A549 (cell line): ENCODE data around the gene CADM2. TPM values are rescaled to one million over a fixed set of nuclear protein-coding genes. Genes with fewer than 3 reads are reported as not detected.

Experiments
- ATAC-seq, 2 experiments: fragments of 200-7000 bp in 1 of 2; fragments of >200 bp in 1 of 2; cut with Nextera tagmentation in 1 of 2; cut with Tn5 transposase in 1 of 2; 3 replicates each; pipeline versions ENCODE4 v1.8.0 to v1.9.1; 2018 to 2020; ENCODE audit warnings: mild to moderate bottlenecking in 1 of 2, moderate library complexity in 1 of 2
- CTCF ChIA-PET: fragments of 300-600 bp; sonication (Branson Sonifier 250); formaldehyde crosslinking; extraction: SDS; loops from one replicate; lab custom pipeline; 2021; ENCODE audit warnings: antibody characterized with exemption, inconsistent platforms; lab: Yijun Ruan, JAX
- POLR2A ChIA-PET: fragments of 350-600 bp; formaldehyde crosslinking; extraction: SDS; loops from one replicate; lab custom pipeline; 2021; ENCODE audit warnings: antibody characterized with exemption, inconsistent platforms; lab: Yijun Ruan, JAX
- DNase-seq, 2 experiments: peaks; one replicate each; pipeline versions ENCODE4 v3.0.0 to v3.0.0-alpha.2; 2011 to 2016; ENCODE audit warnings: low read depth in 1 of 2, low spot score in 1 of 2
- FAIRE-seq: peaks from 2 replicates; lab custom pipeline; 2011; peaks lifted over from hg19 to GRCh38; lab: Jason Lieb, UNC
- H3K27ac ChIP-seq, 2 experiments: fragments of >200 bp; sonication (Bioruptor Twin); formaldehyde crosslinking; 3 replicates each; pipeline ENCODE4 v1.5.1; 2016 to 2017
- H3K4me1 ChIP-seq: fragments of >200 bp; sonication (Bioruptor Twin); formaldehyde crosslinking; 3 replicates; pipeline ENCODE4 v1.6.1; 2016
- H3K4me2 ChIP-seq: fragments of >200 bp; sonication (Bioruptor Twin); formaldehyde crosslinking; 3 replicates; pipeline ENCODE4 v1.6.1; 2016
- H3K4me3 ChIP-seq: fragments of >200 bp; sonication (Bioruptor Twin); formaldehyde crosslinking; 3 replicates; pipeline ENCODE4 v1.5.1; 2016
- H3K9me3 ChIP-seq: fragments of >200 bp; sonication (Bioruptor Twin); formaldehyde crosslinking; 3 replicates; pipeline ENCODE4 v1.6.1; 2016
- BHLHE40 ChIP-seq: IDR thresholded peaks from 2 replicates; pipeline ENCODE4 v1.6.1; 2012; ENCODE audit warnings: low read depth, low read length, inconsistent platforms
- CEBPB ChIP-seq, 2 experiments: fragments of >200 bp in 1 of 2; sonication (Bioruptor Twin) in 1 of 2; formaldehyde crosslinking in 1 of 2; IDR thresholded peaks; 2 replicates each; pipeline ENCODE4 v1.6.1; 2012 to 2016
- EHF ChIP-seq: fragments of 250-450 bp; sonication (Bioruptor Pico); IDR thresholded peaks from 2 replicates; pipeline ENCODE4 v1.5.0; 2020; ENCODE audit warnings: mild to moderate bottlenecking
- FOSB ChIP-seq: fragments of 250-450 bp; sonication (Bioruptor Pico); IDR thresholded peaks from 2 replicates; pipeline ENCODE4 v1.5.0; 2020; ENCODE audit warnings: mild to moderate bottlenecking, moderate library complexity
- FOXS1 ChIP-seq: fragments of 250-450 bp; sonication (Bioruptor Pico); IDR thresholded peaks from 2 replicates; pipeline ENCODE4 v1.5.0; 2020; ENCODE audit warnings: mild to moderate bottlenecking, moderate library complexity
- HOXA7 ChIP-seq: fragments of 250-450 bp; sonication (Bioruptor Pico); IDR thresholded peaks from 2 replicates; pipeline ENCODE4 v1.5.0; 2020; ENCODE audit warnings: mild to moderate bottlenecking, moderate library complexity
- HOXB13 ChIP-seq: fragments of 250-450 bp; sonication (Bioruptor Pico); IDR thresholded peaks from 2 replicates; pipeline ENCODE4 v1.5.0; 2020; ENCODE audit warnings: low read depth, mild to moderate bottlenecking, moderate library complexity
- JUN ChIP-seq, 2 experiments: fragments of >200 bp; sonication (Bioruptor Twin); formaldehyde crosslinking; IDR thresholded peaks; 2 replicates in 1 of 2; 3 replicates in 1 of 2; pipeline ENCODE4 v1.6.1; 2016 to 2017
- JUNB ChIP-seq: fragments of >200 bp; sonication (Bioruptor Twin); formaldehyde crosslinking; IDR thresholded peaks from 2 replicates; pipeline ENCODE4 v1.6.1; 2016
- KDM5A ChIP-seq: fragments of 200-600 bp; sonication (generic); IDR thresholded peaks from 2 replicates; pipeline ENCODE4 v1.6.1; 2016; ENCODE audit warnings: antibody characterized with exemption, mild to moderate bottlenecking
- MAZ ChIP-seq: fragments of 150-350 bp; IDR thresholded peaks from 2 replicates; pipeline ENCODE4 v1.6.1; 2014; ENCODE audit warnings: antibody characterized with exemption, low read depth, low read length, borderline replicate concordance
- MYC ChIP-seq: IDR thresholded peaks from 2 replicates; pipeline ENCODE4 v1.6.1; 2012; ENCODE audit warnings: mild to moderate bottlenecking, inconsistent platforms, low read length, improper control_type of control experiment, borderline replicate concordance
- NFE2L2 ChIP-seq: fragments of 150-350 bp; conservative IDR thresholded peaks from 2 replicates; pipeline ENCODE4 v1.6.1; 2014; ENCODE audit warnings: low read length
- NPAS2 ChIP-seq: fragments of 250-450 bp; sonication (Bioruptor Pico); IDR thresholded peaks from 2 replicates; pipeline ENCODE4 v1.8.0; 2022; ENCODE audit warnings: mild to moderate bottlenecking, moderate library complexity, borderline replicate concordance
- POLR2AphosphoS2 ChIP-seq: conservative IDR thresholded peaks from 2 replicates; pipeline ENCODE4 v1.6.1; 2012; ENCODE audit warnings: low read length, improper control_type of control experiment, inconsistent platforms
- RAD21 ChIP-seq, 2 experiments: fragments of >200 bp in 1 of 2; sonication (Bioruptor Twin) in 1 of 2; formaldehyde crosslinking in 1 of 2; IDR thresholded peaks in 1 of 2; conservative IDR thresholded peaks in 1 of 2; 2 replicates in 1 of 2; 3 replicates in 1 of 2; pipeline ENCODE4 v1.6.1; 2012 to 2018; ENCODE audit warnings: inconsistent platforms in 1 of 2
- RARB ChIP-seq: fragments of 250-450 bp; sonication (Bioruptor Pico); IDR thresholded peaks from 2 replicates; pipeline ENCODE4 v1.8.0; 2021; ENCODE audit warnings: mild to moderate bottlenecking, moderate library complexity
- RFX5 ChIP-seq: fragments of 450-650 bp; IDR thresholded peaks from 2 replicates; pipeline ENCODE4 v1.7.1; 2014; ENCODE audit warnings: antibody characterized with exemption, mild to moderate bottlenecking, moderate library complexity
- SREBF2 ChIP-seq: fragments of 450-650 bp; IDR thresholded peaks from 2 replicates; pipeline ENCODE4 v1.6.1; 2014; ENCODE audit warnings: mild to moderate bottlenecking, moderate library complexity
- TP53 ChIP-seq: fragments of 250-450 bp; sonication (Bioruptor Pico); IDR thresholded peaks from 2 replicates; pipeline ENCODE4 v1.5.0; 2021; ENCODE audit warnings: mild to moderate bottlenecking, moderate library complexity
- ZC3H11A ChIP-seq: fragments of 450-650 bp; IDR thresholded peaks from 2 replicates; pipeline ENCODE4 v1.6.1; 2014; ENCODE audit warnings: antibody characterized with exemption, mild to moderate bottlenecking
- ZNF302 ChIP-seq: fragments of 250-450 bp; sonication (Bioruptor Pico); IDR thresholded peaks from 2 replicates; pipeline ENCODE4 v1.9.0; 2021; ENCODE audit warnings: inconsistent platforms, mild to moderate bottlenecking, moderate library complexity
- ZSCAN20 ChIP-seq: fragments of 250-450 bp; sonication (Bioruptor Pico); IDR thresholded peaks from 2 replicates; pipeline ENCODE4 v1.8.0; 2022; ENCODE audit warnings: mild to moderate bottlenecking, moderate library complexity
- WGBS: methylation state at CpG from one replicate; pipeline ENCODE4 v1.1.6; 2017; ENCODE audit errors: missing lambda C conversion rate; 5-methylcytosine and 5-hydroxymethylcytosine counted together
- polyA plus RNA-seq, 4 experiments: library from polyadenylated mRNA; depleted of rRNA in 3 of 4; stranded (reverse); fragments of >200 nt; fragmentation: RNase III in 1 of 4; extraction: RNeasy Plus Mini Kit Qiagen cat#74134 plus additional on column Dnase treatment in 1 of 4; gene quantifications; 2 replicates in 3 of 4; 3 replicates in 1 of 4; pipeline ENCODE4 v1.2.3, GENCODE V29; 2011 to 2017
- TF ChIP-seq, protein P1 (sequence below): IDR thresholded peaks from 2 replicates; pipeline ENCODE4 v1.6.1; 2012
- TF ChIP-seq, protein P2 (sequence below): fragments of >200 bp; sonication (Bioruptor Twin); formaldehyde crosslinking; IDR thresholded peaks from 2 replicates; pipeline ENCODE4 v1.6.1; 2016
- TF ChIP-seq, protein P3 (sequence below): fragments of 250-450 bp; sonication (Bioruptor Pico); IDR thresholded peaks from 2 replicates; pipeline ENCODE4 v1.5.0; 2020; ENCODE audit warnings: low read depth, mild to moderate bottlenecking, moderate library complexity
- TF ChIP-seq, protein P4 (sequence below): fragments of >200 bp; sonication (Bioruptor Twin); formaldehyde crosslinking; IDR thresholded peaks from 3 replicates; pipeline ENCODE4 v1.6.1; 2016
- TF ChIP-seq, protein P5 (sequence below): IDR thresholded peaks from 2 replicates; pipeline ENCODE4 v1.6.1; 2012; ENCODE audit warnings: low read depth, borderline replicate concordance
- TF ChIP-seq, protein P6 (sequence below): IDR thresholded peaks from 2 replicates; pipeline ENCODE4 v1.6.1; 2012
- TF ChIP-seq, protein P7 (sequence below): fragments of 250-450 bp; sonication (Bioruptor Pico); IDR thresholded peaks from 2 replicates; pipeline ENCODE4 v1.5.0; 2021; ENCODE audit warnings: mild to moderate bottlenecking, moderate library complexity, borderline replicate concordance

The CADM2 gene
- polyA plus RNA-seq, 2 of the 4 experiments (the other 2 are of a cell fraction), result 0.05 to 0.71 TPM

DNA sequence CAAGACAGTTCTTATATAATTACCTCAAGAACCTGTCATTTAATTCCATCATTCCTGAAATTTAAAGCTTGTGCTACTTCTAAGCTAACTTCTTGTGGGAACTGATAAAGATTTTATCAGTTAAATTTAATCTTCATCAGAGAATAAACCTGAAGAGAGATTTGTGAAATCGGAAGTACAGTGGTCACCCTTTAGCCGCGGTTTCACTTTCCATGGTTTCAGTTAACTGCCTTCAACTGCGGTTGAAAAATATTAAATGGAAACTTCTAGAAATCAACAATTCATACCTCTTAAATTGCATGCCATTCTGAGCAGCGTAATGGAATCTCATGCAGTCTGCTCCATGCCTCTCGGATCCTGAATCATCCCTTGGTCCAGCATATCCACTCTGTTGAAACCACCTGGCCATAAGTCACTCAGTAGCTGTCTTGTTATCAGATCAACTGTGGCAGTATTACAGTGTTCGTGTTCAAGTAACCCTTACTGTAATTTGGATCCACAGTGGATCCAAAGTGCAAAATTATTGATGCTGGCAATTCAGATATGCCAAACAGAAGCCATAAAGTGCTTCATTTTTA is 626.1 kb downstream of the CADM2 start:
- DNase-seq, result no peak
- ATAC-seq, result no peak
- no peak overlapping the region for H3K4me3 ChIP-seq
- 58% methylated on average over 7 of the region's 7 CpGs for WGBS
- no peak overlapping the region for H3K27ac ChIP-seq
- ChIA-PET POLR2A (no interaction called here), CTCF (no interaction called here)
- TF ChIP-seq, protein P1, sequence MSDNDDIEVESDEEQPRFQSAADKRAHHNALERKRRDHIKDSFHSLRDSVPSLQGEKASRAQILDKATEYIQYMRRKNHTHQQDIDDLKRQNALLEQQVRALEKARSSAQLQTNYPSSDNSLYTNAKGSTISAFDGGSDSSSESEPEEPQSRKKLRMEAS, result no peak
- no peak for TF ChIP-seq CEBPB (IDR thresholded peaks at IDR 0.05)
- TF ChIP-seq BHLHE40, result no peak
- TF ChIP-seq ZSCAN20 (CRISPR knock-in tag), result no peak
- TF ChIP-seq, protein P2, sequence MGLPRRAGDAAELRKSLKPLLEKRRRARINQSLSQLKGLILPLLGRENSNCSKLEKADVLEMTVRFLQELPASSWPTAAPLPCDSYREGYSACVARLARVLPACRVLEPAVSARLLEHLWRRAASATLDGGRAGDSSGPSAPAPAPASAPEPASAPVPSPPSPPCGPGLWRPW, result no peak
- no peak for TF ChIP-seq TP53
- no peak for TF ChIP-seq POLR2AphosphoS2
- no peak for TF ChIP-seq KDM5A
- TF ChIP-seq JUNB, result no peak
- no peak for TF ChIP-seq EHF (CRISPR knock-in tag)
- no peak for TF ChIP-seq ZC3H11A
- TF ChIP-seq HOXA7, result no peak
- FAIRE-seq, result no peak
- H3K4me2 ChIP-seq, result no peak overlapping the region
- H3K4me1 ChIP-seq, result no peaks in the 10 kb centered on the region
- no peaks in the 10 kb centered on the region for H3K9me3 ChIP-seq

DNA sequence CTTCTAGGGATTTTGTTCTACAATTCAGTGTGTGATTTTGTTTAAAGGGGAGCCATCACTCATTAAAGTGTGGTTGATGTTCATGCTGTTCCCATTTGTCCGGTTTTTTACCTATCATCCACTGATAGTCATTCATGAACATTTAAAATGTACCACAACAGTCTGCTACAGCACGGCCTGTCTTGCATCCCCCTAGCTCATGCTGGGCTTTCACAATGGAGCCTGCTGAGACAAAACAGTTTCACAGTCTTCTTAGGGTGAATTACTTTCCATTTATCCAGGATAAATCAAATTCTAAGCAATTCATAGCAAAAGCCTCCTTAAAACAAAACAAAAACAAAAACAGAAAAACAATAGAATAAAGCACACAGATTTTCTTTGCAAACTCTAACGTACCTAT is 627.2 kb downstream of the CADM2 start:
- no peak for FAIRE-seq
- WGBS, result 29% methylated on average over 3 of the region's 3 CpGs

DNA sequence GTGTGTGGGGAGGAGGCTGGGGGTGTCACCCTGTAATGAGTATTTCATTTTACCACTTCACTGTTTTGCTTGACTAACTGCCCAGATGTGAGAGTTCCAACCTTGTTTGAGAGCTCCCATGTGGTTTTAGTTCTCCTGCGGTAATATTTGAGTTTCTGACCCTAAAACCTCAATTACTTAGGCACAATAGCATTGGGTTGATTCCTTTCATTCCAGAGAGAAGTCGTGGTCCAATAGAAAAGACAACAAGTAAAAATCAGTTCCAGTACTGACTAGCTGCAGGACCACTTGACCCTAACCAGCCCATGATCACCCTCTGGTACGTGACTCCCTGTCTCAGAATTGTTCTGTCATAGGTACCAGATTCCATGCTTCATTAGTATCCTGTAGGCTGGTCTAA is 630.4 kb downstream of the CADM2 start:
- H3K4me1 ChIP-seq, result no peaks in the 10 kb centered on the region
- DNase-seq, result no peak
- CTCF ChIA-PET, result no interaction called here
- 10% methylated on average over 3 of the region's 3 CpGs for WGBS
- H3K9me3 ChIP-seq, result no peaks in the 10 kb centered on the region
- H3K27ac ChIP-seq, result no peak overlapping the region
- no peak for FAIRE-seq
- no peak for ATAC-seq
- H3K4me2 ChIP-seq, result no peak overlapping the region
- no peak overlapping the region for H3K4me3 ChIP-seq
- POLR2A ChIA-PET, result no interaction called here
- TF ChIP-seq, protein P3, sequence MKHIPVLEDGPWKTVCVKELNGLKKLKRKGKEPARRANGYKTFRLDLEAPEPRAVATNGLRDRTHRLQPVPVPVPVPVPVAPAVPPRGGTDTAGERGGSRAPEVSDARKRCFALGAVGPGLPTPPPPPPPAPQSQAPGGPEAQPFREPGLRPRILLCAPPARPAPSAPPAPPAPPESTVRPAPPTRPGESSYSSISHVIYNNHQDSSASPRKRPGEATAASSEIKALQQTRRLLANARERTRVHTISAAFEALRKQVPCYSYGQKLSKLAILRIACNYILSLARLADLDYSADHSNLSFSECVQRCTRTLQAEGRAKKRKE, result no peak
- TF ChIP-seq RARB (CRISPR knock-in tag), result no peak
- no peak for TF ChIP-seq FOXS1 (CRISPR knock-in tag)
- no peak for TF ChIP-seq HOXB13 (CRISPR knock-in tag)
- TF ChIP-seq JUN (IDR thresholded peaks at IDR 0.05), result no peak
- no peak for TF ChIP-seq SREBF2
- TF ChIP-seq NFE2L2, result no peak
- TF ChIP-seq, protein P4, sequence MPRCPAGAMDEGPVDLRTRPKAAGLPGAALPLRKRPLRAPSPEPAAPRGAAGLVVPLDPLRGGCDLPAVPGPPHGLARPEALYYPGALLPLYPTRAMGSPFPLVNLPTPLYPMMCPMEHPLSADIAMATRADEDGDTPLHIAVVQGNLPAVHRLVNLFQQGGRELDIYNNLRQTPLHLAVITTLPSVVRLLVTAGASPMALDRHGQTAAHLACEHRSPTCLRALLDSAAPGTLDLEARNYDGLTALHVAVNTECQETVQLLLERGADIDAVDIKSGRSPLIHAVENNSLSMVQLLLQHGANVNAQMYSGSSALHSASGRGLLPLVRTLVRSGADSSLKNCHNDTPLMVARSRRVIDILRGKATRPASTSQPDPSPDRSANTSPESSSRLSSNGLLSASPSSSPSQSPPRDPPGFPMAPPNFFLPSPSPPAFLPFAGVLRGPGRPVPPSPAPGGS, result no peak
- TF ChIP-seq, protein P5, sequence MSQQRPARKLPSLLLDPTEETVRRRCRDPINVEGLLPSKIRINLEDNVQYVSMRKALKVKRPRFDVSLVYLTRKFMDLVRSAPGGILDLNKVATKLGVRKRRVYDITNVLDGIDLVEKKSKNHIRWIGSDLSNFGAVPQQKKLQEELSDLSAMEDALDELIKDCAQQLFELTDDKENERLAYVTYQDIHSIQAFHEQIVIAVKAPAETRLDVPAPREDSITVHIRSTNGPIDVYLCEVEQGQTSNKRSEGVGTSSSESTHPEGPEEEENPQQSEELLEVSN, result no peak
- no peak for TF ChIP-seq MYC
- TF ChIP-seq, protein P6, sequence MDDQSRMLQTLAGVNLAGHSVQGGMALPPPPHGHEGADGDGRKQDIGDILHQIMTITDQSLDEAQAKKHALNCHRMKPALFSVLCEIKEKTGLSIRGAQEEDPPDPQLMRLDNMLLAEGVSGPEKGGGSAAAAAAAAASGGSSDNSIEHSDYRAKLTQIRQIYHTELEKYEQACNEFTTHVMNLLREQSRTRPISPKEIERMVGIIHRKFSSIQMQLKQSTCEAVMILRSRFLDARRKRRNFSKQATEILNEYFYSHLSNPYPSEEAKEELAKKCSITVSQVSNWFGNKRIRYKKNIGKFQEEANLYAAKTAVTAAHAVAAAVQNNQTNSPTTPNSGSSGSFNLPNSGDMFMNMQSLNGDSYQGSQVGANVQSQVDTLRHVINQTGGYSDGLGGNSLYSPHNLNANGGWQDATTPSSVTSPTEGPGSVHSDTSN, result no peak
- TF ChIP-seq BHLHE40, result no peak

More for the DNA sequence above, 627.2 kb downstream of the CADM2 start:
- Histone ChIP-seq H3K4me2 (no peak overlapping the region), H3K27ac (no peak overlapping the region)
- TF ChIP-seq ZNF302 (no peak), MAZ (no peak), RAD21 (conservative IDR thresholded peaks at IDR 0.05 in 1 of 2, IDR thresholded peaks at IDR 0.05 in 1 of 2) (no peak), FOSB (CRISPR knock-in tag) (no peak), NPAS2 (CRISPR knock-in tag) (no peak), TP53 (no peak), NFE2L2 (no peak), RFX5 (no peak)
- TF ChIP-seq, protein P7, sequence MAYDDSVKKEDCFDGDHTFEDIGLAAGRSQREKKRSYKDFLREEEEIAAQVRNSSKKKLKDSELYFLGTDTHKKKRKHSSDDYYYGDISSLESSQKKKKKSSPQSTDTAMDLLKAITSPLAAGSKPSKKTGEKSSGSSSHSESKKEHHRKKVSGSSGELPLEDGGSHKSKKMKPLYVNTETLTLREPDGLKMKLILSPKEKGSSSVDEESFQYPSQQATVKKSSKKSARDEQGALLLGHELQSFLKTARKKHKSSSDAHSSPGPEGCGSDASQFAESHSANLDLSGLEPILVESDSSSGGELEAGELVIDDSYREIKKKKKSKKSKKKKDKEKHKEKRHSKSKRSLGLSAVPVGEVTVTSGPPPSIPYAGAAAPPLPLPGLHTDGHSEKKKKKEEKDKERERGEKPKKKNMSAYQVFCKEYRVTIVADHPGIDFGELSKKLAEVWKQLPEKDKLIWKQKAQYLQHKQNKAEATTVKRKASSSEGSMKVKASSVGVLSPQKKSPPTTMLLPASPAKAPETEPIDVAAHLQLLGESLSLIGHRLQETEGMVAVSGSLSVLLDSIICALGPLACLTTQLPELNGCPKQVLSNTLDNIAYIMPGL (CRISPR knock-in tag), result no peak
- TF ChIP-seq, protein P6, result no peak
- TF ChIP-seq, all 56 proteins: peak for 0
- DNase-seq (no peak), ATAC-seq (no peak)
- CTCF ChIA-PET, result no interaction called here
- Histone ChIP-seq H3K4me3 (no peak overlapping the region), H3K4me1 (no peaks in the 10 kb centered on the region), H3K9me3 (no peaks in the 10 kb centered on the region)
- POLR2A ChIA-PET, result no interaction called here
